ENCODE results near the gene NAP1L4.

Gene NAP1L4, protein sequence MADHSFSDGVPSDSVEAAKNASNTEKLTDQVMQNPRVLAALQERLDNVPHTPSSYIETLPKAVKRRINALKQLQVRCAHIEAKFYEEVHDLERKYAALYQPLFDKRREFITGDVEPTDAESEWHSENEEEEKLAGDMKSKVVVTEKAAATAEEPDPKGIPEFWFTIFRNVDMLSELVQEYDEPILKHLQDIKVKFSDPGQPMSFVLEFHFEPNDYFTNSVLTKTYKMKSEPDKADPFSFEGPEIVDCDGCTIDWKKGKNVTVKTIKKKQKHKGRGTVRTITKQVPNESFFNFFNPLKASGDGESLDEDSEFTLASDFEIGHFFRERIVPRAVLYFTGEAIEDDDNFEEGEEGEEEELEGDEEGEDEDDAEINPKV

DNA sequence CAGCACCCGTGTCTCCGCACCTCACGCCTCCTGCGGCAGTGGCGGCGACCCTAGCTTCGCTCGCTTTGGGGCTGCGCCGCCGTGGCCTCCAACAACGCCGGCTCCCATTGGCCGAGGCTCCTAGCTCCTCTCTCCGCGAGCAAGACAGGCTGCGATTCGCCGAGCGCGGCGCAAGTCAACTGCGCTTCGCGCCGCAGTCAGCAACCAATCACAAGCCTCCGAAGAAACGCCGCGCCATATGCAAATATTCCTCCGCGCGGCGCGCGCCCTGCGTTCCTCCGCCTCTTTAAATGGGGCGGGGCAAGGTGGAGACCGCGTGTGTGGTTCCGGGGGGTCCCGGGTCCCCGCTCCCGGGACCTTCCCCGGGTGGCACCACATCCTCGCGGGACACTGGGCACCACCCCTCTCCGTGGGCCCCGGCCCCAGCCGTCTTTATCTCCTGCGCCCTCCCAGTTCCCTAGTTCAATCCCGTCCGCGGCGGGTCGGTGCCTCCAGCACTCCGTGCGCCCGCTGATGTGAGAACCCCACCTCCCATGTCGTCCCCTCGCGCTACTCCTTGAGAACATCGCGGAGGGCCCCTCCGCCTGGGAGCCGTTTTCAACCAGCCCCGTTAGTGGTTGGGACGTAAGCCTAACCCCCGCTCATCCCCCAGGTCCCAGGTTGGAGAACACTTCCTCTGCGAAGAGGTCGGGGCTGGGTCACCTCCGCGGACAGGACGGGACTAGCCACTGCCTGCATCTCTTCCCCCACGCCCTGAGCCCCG is at the start of gene NAP1L4:
TSS of gene NAP1L4 (minus strand) at position 96 of the 763 bp plus-strand sequence. CDS start 13,109 bp downstream, outside the sequence.
- peak; percentile 95 for DNase-seq (ENCODE audit: low read depth in 2 of 2)

- DNase-seq (ENCODE audit: low read depth in 2 of 2): no peak
These were observed 48.8 kb upstream of the NAP1L4 start for GRCh38 chr11:3040881-3041280.

- no peak for DNase-seq (ENCODE audit: low read depth in 2 of 2)
These were observed 45.8 kb upstream of the NAP1L4 start for GRCh38 chr11:3037945-3038271.

DNA sequence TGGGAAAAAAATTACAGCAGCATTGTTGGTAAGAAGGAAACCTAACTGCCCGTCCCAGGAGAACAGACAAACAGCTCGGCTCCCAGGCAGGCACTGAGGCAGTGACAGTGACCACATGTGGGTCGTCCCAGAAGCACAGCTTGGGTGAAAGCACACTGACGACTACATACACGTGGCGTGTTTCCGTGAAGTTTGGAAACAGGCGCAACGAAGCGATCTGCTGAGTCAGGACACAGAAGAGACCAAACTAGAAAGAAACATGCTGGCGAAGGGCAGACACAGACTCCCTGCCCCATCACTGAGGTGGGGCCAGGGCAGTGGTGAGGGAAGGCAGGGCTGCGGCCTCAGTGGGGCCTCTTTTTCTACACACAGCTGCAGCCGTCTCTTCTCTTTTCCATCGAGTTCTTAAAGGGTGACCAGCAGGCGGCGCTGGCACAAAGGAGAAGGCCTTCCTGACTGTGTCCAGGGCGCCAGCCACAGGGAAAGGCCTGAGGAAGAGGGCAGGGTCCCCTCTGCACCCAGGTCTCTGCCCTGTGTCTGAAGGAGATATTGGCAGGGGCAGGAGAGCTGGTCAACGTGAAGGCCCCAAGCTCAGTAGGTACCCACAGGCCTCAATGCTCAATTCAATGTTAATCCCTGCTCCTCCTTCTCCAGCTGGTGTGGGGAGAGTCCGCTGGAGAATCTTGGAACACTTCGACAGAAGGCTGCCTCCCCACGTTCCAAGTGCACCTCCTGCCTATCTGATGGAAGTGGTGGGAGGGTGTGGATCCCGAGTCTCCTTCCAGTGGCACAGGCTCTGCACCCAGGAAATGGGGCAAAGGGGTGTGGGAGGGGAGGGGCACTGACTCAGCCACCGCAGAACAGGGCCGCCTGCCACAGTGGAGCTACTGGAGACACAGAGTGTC is 45.2 kb upstream of the NAP1L4 start:
- DNase-seq (ENCODE audit: low read depth in 2 of 2): no peak

GRCh38 chr11:3036419-3036818 is 44.3 kb upstream of the NAP1L4 start:
- DNase-seq (ENCODE audit: low read depth in 2 of 2): no peak

DNA sequence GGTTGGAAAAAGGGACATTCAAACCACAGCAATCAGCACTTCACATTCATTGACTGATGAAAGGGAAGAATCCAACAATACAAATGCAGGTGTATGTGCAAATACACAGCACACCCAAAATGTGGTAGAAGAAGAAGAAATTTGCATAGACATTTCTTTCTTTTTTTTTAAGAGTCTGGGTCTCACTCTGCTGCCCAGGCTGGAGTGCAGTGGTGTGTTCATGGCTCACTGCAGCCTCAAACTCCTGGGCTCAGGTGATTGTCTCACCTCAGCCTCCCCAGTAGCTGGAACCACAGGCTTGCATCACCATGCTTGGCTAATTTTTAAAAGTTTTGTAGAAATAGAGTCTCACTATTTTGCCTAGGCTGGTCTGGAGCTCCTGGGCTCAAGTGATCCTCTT is 43.2 kb upstream of the NAP1L4 start:
- no peak for DNase-seq (ENCODE audit: low read depth in 2 of 2)

DNA sequence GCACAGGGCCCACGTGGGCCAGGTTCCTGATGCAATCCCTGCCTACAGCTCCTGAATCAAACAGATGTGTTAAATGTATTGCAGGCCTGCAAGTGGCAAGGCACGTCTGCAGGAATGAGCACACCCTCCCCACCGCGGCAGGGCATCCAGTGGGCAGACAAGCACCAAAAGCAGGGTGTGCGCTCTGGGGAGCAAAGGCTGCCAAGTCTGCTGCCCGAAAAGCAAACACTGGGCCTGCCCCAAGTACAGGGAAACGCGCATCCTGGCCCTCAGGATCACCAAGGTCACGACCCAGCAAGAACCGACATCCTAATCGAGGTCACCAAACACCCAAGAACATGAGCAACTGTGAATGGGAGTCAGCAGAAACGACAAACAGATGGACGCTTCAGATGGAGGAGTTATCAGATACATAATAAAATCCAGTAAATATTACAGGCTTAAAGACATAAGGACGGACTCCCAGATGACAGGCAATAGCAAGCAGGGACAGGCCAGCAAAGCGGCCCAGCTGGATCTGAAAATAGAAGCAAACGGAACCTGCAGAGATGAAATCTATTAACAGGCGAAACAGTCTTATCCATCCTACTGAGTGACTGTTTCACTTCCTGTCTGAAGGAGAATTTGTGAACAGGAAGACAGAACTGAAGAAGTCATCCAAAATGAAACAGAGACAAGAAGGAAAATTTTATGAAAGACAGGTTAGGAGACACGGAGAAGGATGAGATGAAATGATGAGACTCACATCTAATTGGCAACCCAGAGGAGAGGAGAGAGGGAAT is 38.4 kb upstream of the NAP1L4 start:
- no peak for DNase-seq (ENCODE audit: low read depth in 2 of 2)

DNA sequence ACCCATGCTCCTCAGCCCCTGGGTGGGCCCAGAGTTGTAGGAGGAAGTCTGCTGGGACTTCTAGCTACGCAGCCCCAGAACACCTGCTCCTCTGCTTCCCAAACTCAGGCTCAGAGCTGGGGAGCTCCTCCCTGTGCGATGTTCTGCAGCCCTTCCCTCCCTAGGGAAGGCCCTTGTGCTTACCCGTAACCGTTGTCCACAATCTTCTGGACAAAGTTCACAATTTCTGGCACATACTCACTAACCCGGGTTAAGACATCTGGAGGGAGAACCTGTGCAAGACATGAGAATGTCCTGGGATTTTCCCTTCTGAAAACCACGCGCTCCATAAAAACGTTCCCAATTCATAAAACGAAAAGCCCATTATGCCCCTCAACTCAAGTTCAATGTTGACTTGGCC is 36.7 kb upstream of the NAP1L4 start:
- DNase-seq (ENCODE audit: low read depth in 2 of 2): no peak

DNA sequence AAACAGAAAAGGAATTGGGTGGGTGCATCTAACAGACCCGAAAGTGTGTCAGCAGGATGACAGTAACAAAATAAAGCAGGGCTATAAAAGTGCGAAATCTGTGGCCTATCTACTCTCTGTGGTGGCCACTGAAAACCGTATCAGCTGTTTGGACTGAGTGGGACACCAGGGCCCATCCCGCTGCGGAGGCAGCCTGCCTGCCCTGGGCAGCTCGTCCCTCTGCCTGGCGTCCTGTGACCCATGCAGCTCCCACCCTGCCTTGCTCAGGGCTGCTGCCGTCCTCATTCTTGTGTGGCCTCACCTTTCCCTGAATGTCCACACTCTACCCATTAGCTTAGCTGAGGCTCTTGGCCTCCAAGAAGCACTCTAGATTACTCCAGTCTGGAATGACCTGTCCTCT is 34.7 kb upstream of the NAP1L4 start:
- DNase-seq (ENCODE audit: low read depth in 2 of 2): no peak

DNA sequence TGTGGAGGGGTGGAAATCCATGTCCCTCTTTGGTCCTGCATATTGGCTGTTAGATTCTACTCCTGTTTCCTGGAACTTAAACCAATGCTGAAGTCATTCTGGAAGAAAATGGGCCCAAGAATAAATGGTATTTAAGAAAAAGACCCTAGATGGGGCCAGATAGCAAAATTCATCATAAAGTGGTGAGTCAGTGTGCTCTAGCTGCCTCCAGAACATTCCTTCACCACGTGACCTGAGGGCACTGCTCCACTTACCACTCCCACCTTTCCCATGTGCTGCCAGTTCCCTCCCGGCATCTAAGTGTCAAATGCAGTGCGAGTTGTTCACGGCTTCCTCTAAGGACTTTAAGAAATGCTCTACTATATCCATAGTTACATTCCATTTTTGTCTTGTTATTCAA is 30.9 kb upstream of the NAP1L4 start:
- DNase-seq (ENCODE audit: low read depth in 2 of 2): no peak

- no peak for DNase-seq (ENCODE audit: low read depth in 2 of 2)
These were observed 30.3 kb upstream of the NAP1L4 start for GRCh38 chr11:3022300-3022967.

GRCh38 chr11:3021125-3021524 is 29.0 kb upstream of the NAP1L4 start:
- DNase-seq (ENCODE audit: low read depth in 2 of 2): no peak

DNA sequence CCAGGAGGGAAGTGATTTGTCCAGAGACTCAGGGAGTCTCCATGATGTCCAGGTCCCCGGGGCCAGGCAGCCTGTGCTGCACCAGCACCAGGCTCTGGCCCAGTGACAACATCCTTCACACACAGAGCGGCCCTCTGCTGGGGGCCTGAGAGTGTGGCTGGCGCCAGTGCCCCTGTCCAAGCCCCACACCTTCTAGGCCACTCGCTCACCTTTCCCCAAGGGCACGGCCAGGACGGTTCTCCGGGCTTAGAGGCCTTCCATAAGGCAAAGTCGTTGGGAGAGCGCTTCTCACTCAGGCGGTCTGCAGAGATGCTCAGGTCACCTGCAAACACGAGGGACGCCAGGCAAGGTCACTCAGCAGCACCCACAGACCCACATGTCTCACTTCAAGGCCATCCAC is 27.9 kb upstream of the NAP1L4 start:
- DNase-seq (ENCODE audit: low read depth in 2 of 2): no peak

- DNase-seq (ENCODE audit: low read depth in 2 of 2): no peak
These were observed 26.5 kb upstream of the NAP1L4 start for GRCh38 chr11:3018596-3018995.

DNA sequence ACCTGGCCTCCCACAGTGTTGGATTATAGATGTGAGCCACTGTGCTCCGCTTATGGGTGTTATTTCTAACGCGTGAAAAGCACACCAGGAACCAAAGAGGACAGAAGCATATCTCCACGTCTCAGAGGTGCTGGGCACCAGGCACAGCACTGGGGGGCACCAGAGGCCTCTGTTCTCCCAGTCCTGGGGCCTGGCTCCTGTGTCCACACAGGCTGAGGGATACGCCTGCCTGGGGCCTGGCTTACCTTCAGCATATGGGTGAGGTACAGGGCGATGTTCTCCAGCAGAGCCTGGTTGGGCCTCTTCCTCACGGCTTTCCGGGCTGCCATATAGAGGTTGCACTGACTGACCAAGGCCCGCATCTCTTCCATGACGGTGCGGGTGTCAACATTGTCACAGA is 24.7 kb upstream of the NAP1L4 start:
- DNase-seq (ENCODE audit: low read depth in 2 of 2): no peak

GRCh38 chr11:3015796-3016195 is 23.7 kb upstream of the NAP1L4 start:
- DNase-seq (ENCODE audit: low read depth in 2 of 2): no peak

GRCh38 chr11:3014943-3015342 is 22.8 kb upstream of the NAP1L4 start:
- no peak for DNase-seq (ENCODE audit: low read depth in 2 of 2)

DNA sequence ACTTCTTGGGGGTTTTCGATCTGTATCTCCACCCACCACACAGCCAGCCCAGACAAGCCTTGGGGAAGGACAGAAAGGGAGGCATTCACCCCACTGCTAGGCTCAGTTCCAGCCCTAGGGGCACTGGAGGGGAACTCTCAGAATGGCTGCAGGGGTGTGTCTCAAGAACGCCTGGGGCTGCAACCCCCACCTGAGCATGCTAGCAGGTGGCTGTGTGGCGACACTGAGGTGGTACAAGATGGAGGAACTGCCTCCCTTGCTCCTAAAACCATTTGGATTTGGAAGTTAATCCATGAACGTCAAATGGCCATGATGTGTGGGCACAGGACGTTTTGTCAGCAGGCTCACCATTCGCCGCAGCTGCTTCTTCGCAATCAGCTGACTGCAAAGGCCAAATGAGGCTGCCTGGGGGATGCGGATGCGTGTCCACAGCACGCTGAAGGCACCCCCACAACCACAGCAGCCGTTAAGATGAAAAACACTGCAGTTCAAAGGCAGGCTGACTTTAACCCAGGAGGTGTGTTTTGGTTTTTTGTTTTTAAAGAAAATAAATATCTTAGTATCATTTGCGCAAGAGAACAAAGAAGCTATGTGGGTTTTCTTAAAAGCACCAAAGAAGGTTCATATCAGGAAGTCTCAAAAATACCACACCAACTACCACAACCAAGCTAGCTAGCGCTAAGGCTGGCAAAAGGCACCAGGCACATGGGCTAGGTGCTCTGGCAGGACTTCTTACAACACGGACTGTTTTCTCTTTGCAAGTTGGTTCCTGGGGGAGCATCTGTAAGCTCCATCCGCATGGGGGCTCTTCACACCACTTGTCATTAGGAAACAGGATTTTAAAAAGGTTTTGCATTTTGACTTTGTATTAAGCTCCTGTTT is 22.2 kb upstream of the NAP1L4 start:
- DNase-seq (ENCODE audit: low read depth in 2 of 2): peak in 1 of 2 donors; percentile 56

GRCh38 chr11:3011891-3012885 is 20.1 kb upstream of the NAP1L4 start:
- no peak for DNase-seq (ENCODE audit: low read depth in 2 of 2)

Measured in stimulated activated CD8-positive, alpha-beta memory T cell treated with anti-CD3 and anti-CD28 coated beads, Interleukin-15, amount 100 ng/mL, for 48 hours (primary cell).